ENCODE results near the gene TSFM.

Gene TSFM

DNA sequence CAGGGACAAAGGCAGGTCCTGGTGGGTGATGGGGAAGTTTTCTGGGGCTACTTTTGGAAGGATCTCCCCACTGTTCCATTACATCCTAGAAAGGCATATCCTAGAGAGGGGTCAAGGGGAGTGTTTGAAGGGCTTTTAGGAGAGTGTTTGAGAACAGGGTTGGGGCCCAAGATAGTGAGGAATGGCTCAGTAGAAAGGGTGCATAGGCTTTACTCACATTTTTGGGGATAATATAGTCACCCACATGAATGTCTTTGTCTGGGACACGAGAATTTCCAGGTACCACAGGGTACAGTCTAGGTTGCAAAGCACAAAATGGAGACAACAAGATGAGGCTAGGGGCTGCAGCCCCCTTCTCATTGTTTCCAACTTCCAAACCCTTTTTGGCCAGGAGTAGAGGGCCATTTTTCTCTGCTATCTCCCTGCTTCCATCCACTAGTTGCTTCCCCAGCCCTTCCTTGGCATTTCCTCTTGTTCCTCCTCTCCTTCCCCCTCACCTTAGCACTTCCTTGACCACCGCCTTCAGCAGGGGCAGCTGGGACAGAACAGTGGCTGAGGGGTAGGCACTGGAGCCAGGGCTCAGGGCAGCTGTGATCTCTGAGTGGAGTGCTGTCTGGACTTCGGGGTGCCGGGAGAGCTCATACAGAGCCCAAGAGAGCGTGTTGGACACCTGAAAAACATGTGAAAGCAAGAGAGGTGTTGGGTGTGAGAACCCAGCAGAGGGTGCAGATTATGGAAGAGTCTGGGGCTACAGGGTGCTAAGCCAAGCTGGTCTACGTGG, 18.5 kb upstream of the TSFM start:
- TF ChIP-seq, protein P1, sequence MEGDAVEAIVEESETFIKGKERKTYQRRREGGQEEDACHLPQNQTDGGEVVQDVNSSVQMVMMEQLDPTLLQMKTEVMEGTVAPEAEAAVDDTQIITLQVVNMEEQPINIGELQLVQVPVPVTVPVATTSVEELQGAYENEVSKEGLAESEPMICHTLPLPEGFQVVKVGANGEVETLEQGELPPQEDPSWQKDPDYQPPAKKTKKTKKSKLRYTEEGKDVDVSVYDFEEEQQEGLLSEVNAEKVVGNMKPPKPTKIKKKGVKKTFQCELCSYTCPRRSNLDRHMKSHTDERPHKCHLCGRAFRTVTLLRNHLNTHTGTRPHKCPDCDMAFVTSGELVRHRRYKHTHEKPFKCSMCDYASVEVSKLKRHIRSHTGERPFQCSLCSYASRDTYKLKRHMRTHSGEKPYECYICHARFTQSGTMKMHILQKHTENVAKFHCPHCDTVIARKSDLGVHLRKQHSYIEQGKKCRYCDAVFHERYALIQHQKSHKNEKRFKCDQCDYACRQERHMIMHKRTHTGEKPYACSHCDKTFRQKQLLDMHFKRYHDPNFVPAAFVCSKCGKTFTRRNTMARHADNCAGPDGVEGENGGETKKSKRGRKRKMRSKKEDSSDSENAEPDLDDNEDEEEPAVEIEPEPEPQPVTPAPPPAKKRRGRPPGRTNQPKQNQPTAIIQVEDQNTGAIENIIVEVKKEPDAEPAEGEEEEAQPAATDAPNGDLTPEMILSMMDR (IDR thresholded peaks at IDR 0.05; ENCODE audit: borderline replicate concordance, control extremely low read depth, extremely low read depth, insufficient read depth, missing control alignments): no peak
- in situ Hi-C loops (cut with MboI; ENCODE audit: low sequenced_read_pairs, unreplicated experiment): no loop called here
- no peak for DNase-seq (ENCODE audit: low spot score)

DNA sequence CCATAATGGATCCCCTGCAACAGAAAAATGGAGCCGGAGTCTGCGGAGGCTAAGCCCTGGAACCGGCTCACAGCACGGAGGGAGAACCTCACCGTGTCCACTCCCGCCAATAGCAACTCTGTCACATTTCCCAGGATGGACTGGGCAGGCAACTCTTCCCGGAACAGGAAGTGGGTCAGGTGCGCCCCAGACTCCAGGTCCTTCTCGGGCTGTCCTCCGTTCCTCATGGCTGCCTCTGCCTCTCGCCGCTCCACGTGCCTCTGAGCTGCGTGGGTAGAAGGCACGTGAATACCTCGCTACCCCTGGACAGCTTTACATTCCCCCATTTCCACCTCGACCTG, 18.0 kb upstream of the TSFM start:
- in situ Hi-C loops (cut with MboI; ENCODE audit: low sequenced_read_pairs, unreplicated experiment): no loop called here

DNA sequence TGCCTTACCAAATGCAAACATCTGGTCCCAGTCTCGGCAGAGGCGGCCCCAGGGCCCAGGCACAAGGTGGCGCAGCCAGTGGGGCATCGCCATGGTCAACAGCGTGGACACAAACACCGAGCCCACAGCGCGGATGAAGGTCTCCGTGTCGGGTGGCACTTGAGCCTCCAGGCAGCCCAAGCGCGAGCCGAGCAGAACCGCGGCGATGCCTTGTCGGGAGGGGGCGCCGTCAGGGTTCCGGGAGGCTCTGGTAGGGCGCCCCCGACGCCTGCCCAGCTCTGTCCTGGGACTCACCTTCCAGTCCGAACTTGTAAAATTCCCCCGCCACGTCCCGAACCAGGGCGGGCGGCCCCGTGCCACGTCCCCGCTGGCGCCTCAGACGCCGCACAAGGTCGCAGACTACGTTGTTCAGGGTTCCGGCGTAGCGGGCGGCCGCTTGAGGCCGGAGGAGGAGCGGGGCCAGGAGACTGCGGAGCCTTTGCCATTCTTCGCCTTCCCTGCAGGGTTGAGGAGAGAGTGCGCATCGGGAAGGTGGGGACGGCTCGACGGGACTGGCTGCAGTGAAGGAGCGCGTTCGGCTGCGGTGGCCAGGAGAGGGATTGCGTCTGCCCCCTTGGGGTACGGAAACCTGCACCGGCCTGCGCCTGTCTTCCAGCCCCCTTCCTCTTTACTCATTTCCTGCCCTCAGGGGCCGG, 17.4 kb upstream of the TSFM start:
- TF ChIP-seq, protein P1 (IDR thresholded peaks at IDR 0.05; ENCODE audit: borderline replicate concordance, control extremely low read depth, extremely low read depth, insufficient read depth, missing control alignments): peak; percentile 53
- in situ Hi-C loops (cut with MboI; ENCODE audit: low sequenced_read_pairs, unreplicated experiment): no loop called here
- peak; percentile 72 for DNase-seq (ENCODE audit: low spot score)

More for the DNA sequence above, 18.0 kb upstream of the TSFM start:
- no peak for DNase-seq (ENCODE audit: low spot score)
- TF ChIP-seq, protein P1 (IDR thresholded peaks at IDR 0.05; ENCODE audit: borderline replicate concordance, control extremely low read depth, extremely low read depth, insufficient read depth, missing control alignments): no peak

DNA sequence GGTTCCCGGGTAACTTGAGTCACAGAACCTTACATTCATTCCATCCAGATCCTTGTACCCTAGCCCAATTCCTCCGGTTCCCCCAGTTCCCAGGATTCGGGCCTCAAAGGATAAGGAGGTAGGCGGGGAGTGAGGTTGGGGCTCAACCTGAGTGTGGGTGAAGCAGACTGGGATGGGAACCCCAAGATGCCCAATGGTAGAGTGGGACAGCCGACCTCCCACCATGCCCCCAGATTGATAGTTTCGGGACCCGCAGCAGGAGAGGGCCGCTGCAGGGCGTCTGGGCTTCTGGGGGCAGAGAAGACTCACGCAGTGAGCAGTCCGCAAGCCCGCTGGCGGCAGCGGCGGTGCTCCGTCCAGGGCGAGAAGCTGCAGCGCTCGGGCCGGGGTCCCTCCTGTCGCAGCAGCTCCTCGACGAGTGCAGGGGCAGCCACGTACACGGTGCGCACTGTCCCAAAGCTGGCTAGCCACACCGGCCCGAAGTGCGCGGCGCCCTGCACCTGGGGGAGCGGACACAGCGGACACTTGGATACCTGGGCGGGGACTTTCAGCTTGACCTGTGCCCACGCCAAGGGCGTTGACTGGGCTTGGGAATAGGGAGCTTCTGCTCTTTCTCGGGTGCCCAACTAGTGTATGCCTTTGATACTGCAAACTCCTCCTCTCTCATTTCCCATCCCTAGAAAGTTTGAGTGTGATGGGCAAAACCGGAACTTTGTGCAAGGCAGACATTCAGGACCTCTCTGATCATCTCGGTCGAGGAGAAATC, 16.7 kb upstream of the TSFM start:
- in situ Hi-C loops (cut with MboI; ENCODE audit: low sequenced_read_pairs, unreplicated experiment): no loop called here
- DNase-seq (ENCODE audit: low spot score): no peak

DNA sequence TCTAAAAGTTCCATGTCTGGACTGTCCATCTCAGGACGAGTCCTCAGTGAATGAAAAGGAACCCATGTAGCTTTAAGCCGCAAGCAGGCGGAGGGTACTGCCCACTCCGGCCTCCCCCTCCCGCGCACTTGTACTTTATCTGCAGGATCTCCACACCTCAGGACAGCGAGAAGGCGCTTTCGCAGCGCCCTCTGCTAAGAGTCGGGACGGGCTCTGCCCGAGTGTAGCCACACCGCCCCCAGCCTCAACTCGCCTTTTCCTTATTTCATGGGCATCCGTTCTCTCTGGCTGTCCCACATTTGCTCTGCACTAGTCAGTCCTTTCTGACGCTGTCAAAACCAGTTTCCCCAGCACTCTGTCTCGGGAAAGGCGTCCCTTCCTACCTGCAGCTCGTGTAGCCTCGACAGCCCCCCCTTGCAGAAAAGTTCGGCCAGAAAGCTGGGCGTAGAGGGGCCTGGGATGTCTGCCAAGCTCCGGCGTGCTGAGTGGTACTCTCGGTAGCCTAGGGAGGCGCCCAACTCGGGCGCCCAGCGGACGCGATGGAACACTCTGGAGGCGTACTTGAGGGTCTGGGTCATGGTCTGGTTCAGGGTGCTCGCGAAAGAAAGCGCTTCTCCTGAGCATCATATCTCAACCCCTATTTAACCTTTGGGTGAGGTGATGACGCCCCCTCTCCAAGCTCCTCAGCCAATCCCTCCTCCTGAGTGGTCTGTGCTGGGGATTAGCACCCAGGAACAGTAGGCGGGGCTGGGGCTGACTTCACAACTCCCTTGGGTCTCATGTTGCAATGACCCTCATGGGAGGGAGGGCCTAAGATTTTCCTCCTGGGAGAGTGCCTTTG, 15.9 kb upstream of the TSFM start, which contains the start of gene CYP27B1:
Gene CYP27B1, minus strand, starts transcription at position 615 of the 841 bp plus-strand sequence. Its CDS starts 37 bp downstream, at position 578.
- in situ Hi-C loops (cut with MboI; ENCODE audit: low sequenced_read_pairs, unreplicated experiment): no loop called here
- TF ChIP-seq, protein P1 (IDR thresholded peaks at IDR 0.05; ENCODE audit: borderline replicate concordance, control extremely low read depth, extremely low read depth, insufficient read depth, missing control alignments): no peak
- DNase-seq (ENCODE audit: low spot score): no peak

More for the DNA sequence above, 16.7 kb upstream of the TSFM start:
- TF ChIP-seq, protein P1 (IDR thresholded peaks at IDR 0.05; ENCODE audit: borderline replicate concordance, control extremely low read depth, extremely low read depth, insufficient read depth, missing control alignments): no peak

All from GM13976 (cell line).